ENCODE results near the gene IL19.

IL19 gene, protein sequence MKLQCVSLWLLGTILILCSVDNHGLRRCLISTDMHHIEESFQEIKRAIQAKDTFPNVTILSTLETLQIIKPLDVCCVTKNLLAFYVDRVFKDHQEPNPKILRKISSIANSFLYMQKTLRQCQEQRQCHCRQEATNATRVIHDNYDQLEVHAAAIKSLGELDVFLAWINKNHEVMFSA

DNA sequence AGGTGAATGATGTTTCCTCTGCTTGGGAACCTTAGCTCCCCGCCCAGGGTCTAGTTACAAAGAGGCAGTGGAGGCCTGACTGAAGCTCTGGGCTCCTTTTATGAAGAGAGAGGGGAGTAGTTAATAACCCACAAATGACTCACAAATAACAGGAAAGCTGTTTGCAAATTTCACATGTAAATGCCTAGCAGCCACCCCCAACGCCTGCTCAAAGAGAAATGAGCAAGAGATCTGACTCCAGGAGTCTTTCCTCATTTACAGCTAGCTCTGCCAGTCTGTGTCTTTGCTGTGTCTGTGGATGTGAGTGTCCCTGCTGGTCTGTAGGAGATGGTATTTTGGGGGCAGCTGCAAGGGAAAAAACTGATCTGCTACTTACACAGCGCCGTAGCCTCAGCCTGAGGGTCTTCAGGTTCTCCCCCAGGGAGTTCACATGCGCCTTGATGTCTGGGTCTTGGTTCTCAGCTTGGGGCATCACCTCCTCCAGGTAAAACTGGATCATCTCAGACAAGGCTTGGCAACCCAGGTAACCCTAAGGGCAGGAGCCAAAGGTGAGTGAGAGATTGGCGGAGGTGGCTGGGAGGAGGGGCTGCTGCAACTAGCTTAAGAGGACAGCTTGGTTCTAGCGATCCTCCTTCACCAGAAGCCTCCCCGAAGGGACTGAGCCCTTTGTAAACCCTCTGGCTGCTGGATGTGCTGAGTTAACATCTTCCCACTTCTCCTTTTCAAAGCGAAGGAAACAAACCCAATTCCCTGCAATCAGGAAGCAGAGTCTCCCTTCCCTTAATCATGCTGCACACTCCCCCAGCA lies at the start of gene IL19:
IL19 (plus strand) TSS at position 243 of the 807 bp plus-strand sequence. CDS start 65,890 bp downstream, outside the sequence.
- DNase-seq = no peak

DNA sequence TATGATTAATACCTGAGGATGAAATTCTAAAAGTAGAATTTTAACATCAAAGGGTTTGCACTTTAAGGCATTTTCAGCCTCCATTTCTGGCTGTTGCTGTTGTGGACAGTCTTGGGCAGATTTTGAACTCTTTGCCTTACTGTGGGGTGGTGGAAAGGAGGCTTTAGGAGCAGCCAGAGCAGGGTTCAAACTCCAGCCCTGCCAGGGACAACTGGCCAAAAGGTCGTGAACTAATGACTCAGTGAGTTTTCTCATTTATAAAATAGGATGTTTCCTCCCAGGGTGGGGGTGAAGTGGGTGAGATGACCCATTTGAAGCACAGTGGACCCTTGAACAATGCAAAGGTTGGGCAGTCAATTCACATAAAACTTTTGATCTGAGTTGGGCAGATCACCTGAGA lies 49.1 kb upstream of the IL19 start:
- DNase-seq = no peak

DNA sequence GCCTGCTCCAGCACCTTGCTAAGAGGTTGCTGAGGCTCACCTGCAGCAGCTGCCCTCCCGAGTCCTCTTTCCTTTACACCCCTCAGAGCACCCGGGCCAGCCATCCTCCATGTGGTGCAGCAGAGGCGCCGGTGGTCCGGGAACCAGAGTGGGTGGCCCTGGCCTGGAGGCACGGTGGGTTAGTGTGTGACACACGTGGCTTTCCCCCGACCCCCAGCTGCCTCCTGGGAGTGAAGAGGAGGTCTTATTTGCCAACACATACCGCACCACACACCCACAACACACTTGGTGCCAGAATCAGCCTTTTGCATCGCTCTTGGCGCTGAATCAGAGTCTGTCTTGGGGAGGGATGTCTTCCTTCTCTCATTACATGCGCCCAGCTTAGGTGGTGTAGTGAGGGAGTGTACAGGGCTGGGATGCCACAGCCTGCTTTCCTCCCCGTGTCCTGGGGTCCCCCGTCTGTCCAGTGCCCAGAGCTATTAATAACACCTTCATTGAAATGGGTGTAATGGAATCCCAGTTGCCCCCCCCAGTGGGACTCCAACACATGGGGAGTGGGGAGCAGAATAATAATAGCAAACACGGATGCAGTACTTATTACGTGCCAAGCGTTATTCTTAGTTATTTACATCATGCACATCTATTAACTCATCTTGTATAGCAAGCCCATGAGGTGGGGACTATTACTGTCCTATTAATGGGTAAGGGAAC lies 47.7 kb upstream of the IL19 start:
- DNase-seq = no peak

DNA sequence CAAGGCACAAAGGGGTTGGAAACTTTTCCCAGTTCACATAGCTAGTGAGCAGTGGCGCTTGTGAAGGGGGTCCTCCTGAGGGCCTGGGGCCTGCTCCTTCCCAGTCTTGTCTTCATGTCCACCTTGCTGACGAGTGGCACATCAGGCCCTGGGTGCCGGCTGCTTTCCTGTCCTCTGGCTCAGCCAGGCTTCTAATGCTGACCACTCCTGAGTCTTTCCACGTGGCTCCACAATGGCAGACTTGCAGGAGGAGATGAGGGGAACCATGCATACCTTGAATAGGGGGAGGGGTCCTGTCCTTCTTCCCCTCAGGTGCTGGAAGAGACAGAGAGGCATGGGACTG lies 47.1 kb upstream of the IL19 start:
- DNase-seq = no peak

DNA sequence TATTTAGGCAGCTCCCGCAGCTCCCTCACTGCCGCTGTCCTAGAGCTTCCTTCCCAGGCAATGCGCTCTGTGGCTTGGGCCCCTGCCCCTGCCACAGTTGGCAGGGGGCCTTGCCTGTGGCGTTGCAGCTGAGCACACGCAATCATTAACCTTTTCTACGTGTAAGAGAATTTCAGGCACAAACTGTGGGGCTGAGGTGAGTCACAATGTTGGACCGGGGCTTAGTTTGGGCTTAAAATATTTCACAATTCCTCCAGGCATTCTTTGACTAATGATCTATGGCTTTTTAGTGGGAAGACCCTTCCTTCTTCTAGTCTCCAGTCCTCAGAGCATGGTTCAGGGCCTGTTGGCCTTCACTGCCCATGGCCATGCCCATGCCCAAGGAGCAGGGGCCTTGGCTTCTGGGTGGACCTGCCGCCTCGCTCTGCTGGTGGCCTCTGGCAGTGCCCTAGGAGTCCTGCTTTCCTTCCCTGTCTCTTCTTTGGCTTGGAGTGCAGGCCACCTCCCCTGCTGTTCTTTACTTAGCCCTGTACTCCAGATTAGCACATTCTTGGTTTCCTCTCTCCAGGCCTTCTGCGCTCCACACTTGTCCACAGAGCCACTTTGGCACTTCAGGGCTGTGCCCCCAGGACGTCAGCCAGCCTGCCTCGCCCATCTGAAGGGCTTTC lies 46.6 kb upstream of the IL19 start:
- DNase-seq = no peak

DNA sequence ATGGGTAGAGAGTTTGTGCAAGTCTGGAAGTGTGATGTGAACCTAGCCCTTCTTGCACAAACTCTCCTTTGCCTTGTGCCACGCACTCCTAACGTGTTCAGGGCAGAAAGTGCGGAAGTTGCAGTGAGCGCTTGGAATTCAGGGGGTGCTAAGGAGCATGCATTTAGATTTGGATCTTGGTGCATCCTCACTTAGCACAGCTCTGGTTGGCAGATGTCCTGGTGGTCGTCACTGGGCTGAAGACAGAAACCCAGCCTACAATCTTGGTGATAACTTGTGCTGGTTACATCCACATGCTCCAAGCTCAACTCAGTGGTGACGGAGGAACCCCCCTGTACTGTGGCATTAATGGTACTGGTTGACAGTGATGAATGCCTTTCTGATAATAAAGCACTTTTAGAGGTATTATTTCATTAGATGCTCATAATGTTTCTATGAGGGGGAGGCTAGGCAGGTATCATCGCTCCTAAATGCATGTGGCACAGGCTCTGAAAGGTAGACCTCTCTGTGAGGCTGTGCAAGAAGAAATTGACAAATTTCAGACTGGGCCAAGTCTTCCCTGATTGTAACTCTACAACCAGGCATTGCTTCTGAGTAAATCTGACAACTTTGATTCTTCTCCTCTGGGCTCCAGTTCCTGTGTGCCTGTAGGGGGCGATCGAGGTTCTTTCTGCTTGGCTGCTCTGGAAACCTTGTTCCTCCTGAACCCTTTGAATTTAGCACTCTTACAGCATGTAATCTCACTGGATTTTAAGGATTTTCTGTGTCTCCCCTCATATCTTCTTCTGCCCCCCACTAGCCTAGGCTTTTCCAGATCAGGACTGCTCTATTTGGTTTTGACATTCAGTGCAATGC lies 45.2 kb upstream of the IL19 start:
- no peak for DNase-seq

DNA sequence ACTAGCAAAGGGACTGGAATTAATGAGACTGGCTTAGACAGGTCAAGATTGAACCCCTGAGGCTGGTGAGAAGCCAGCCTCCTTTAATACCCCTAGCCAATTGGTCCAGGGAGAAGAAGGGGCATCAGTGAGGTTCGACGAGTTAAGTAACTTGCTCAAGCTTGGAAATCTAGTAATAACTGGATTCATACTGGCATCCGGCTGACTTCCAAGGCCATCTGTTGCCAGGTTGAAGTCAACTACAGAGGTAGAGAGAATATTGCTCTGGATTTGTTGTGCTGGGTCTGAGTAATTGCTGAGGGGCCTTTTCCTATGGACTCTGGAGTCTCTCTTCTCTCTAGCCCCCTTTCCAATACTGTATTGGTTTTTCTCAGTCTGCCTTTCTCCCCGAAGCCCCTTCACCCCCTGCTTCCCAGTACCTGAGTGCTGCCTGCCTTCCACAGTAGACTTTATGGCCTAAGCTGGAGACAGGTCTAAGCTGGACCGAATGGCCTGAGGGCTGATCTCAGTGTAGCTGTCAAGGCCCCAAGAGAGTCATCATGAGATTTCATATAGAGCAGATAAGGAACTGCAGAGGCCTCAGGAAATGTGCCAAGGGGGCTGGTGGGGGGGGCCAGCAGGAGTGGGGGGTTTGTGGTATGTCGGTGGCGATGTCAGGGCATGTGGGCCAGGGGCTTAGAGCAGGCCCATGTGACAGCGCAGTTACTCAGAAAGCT lies 42.4 kb upstream of the IL19 start:
- DNase-seq = no peak

DNA sequence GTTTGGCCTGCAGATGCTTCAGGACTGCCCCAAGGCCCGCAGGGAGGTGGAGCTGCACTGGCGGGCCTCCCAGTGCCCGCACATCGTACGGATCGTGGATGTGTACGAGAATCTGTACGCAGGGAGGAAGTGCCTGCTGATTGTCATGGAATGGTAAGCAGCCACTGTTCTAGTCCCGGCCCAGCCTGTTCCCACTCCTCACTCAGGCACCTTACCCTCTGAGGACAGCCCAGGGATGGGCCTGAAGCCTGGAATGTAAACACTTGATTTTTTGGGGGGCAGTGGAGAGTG lies 41.9 kb upstream of the IL19 start:
- DNase-seq = no peak

DNA sequence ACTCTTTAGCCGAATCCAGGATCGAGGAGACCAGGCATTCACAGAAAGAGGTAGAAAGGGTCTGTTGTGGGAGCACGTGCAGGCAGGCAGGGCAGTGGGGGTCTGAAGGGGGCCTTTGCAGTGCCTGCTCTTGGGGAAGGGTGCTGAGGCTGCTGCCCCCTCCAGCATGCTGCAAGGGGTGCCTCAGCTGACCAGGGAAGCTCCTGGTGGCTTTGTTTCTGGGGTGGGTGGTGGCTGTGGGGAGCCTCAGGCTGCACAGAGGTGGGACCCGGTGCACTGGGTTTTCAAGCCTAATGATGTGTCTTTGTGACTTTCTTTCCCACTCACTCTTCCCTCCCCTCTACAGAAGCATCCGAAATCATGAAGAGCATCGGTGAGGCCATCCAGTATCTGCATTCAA lies 41.5 kb upstream of the IL19 start:
- no peak for DNase-seq

DNA sequence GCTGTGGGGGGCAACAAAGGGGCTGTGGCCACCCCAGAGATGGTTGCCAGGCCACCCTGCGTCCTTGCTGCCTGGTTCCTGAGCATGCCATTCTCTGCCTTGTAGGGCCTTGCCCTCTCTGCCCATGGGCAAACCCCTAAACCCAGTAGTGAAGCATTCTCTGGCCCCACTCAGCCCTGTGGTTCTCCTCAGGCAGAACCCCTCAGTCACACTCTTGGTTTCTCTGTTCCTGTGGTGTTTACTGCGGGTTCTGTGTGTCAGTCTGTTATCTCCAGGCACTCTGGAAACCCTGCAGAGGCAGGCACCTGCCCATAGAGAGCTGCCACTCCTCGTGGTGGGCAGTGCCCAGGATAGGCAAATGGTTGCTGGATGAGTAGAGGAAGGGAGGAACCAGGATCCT lies 41.1 kb upstream of the IL19 start:
- no peak for DNase-seq

DNA sequence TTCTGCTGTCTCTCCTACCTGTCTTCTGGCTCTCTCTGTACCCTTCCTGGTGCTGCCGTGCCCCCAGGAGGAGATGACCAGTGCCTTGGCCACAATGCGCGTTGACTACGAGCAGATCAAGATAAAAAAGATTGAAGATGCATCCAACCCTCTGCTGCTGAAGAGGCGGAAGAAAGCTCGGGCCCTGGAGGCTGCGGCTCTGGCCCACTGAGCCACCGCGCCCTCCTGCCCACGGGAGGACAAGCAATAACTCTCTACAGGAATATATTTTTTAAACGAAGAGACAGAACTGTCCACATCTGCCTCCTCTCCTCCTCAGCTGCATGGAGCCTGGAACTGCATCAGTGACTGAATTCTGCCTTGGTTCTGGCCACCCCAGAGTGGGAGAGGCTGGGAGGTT lies 38.1 kb upstream of the IL19 start:
- DNase-seq = no peak

DNA sequence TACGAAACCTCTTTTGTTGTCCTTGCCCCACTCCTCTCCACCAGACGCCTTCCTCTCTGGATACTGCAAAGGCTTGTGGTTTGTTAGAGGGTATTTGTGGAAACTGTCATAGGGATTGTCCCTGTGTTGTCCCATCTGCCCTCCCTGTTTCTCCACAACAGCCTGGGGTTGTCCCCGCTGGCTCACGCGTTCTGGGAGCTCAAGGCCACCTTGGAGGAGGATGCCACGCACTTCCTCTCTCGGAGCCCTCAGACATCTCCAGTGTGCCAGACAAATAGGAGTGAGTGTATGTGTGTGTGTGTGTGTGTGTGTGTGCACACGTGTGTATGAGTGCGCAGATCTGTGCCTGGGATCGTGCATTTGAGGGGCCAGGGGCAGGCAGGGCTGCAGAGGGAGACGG lies 37.6 kb upstream of the IL19 start:
- DNase-seq = no peak

DNA sequence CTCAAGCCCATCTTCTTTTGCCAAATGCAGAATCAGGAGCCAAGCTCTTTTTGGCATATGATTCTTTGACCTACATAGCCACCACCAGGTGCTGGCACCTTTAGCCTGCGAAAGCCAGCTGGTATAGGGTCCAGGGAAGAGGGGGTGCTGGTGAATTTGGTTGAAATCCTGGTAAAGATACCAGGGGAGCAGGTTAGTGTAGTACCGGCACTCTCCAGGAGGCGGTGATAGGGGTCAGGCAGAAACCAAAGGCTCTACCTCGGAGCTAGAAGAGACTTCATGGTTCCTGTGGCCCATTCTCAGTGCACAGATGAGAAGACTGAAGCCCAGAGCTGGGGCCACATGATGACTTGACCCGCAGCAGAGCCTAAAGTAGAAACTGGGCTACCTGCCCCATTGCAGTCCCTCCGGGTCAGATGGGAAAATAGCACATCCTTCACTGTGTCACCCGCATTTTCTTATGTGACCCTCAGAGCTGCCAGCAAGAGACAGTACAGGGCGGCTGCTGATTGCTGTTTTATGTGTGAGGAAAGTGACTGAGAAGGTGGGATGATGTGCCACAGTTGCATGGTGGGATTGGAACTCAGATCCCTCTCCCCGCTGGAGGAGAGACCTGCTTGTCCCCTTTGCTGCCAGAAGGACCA lies 36.0 kb upstream of the IL19 start:
- no peak for DNase-seq

DNA sequence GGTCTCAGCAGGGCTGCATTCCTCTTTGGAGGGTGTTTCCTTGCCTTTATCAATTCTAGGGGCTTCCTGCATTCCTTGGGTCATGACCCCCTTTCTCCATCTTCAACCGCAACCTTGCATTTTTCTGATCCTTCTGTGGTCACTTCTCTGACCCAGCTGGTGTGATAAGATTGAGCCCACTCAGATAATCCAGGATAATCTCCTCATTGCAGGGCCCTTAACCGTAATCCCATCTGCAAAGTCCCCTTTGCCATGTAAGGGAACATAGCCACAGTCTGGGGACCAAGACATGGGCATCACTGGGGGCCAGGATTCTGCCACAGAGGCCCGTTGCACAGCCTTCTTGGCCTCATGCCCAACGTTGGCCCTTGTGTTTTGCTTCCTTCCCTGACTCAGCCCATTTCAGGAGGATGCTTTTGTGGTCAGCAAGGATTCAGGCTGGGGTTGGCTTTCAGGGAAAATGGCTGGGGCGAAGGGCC lies 35.0 kb upstream of the IL19 start:
- no peak for DNase-seq

DNA sequence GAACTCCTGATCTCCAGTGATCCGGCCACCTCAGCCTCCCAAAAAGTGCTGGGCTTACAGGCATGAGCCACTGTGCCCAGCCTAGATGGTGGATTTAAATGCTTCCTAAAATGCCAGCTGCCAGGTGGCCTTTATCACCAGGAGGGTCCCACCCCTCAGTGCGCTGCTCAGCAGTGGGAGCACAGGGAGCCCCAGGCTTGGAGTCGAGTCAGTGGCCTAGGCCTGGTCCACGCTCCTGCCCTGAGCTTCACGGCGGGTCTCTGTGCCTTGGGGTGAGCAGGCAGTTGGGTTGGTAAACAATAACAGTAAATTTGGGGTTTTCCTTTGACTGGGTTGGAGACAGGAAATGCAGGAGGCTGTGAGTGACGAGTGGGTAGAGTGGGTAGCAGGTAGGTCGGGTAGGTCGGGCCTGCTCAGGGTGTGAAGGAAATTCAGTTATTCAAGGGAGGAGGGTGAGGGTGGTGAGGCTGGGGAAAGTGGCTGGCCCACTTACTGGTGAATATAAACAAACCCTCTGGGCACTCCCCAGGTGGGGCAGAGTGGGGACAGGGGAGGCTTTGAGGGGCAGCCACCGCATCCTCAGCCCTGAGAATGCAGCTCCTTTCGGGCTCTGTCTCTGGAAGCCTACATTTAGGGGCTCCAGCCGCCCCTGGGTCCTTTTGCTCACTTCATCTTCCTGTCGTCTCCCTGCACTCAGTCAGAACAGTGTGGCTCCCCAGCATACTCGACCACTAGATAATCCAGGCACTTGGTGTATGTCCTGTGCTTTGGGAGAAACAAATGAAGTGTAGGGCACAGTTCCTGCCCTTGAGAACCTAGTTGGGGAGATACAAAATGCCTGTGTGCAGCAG lies 33.5 kb upstream of the IL19 start:
- DNase-seq = no peak

DNA sequence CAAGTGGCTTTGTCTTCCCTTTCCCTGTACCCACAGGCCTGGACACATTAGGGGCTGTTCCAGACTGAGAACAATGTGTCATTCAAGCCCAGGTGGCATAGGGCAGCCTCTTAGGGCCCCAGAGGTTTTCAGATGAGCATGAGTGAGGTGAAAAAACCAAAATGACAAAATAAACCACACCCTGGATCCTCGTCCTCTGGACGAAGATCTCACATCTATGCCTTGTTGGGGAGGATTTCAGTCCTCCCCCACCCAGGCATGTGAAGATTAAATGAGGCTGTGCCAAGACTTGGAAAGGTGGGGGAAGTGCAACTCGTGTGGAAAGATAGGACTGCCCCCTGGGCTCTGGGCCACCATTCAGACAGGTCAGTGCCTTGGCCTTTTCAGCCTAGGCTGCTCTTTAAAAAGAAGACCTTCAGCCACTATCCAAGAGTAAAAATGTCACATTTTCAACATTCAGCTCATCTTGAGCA lies 32.8 kb upstream of the IL19 start:
- DNase-seq = no peak

DNA sequence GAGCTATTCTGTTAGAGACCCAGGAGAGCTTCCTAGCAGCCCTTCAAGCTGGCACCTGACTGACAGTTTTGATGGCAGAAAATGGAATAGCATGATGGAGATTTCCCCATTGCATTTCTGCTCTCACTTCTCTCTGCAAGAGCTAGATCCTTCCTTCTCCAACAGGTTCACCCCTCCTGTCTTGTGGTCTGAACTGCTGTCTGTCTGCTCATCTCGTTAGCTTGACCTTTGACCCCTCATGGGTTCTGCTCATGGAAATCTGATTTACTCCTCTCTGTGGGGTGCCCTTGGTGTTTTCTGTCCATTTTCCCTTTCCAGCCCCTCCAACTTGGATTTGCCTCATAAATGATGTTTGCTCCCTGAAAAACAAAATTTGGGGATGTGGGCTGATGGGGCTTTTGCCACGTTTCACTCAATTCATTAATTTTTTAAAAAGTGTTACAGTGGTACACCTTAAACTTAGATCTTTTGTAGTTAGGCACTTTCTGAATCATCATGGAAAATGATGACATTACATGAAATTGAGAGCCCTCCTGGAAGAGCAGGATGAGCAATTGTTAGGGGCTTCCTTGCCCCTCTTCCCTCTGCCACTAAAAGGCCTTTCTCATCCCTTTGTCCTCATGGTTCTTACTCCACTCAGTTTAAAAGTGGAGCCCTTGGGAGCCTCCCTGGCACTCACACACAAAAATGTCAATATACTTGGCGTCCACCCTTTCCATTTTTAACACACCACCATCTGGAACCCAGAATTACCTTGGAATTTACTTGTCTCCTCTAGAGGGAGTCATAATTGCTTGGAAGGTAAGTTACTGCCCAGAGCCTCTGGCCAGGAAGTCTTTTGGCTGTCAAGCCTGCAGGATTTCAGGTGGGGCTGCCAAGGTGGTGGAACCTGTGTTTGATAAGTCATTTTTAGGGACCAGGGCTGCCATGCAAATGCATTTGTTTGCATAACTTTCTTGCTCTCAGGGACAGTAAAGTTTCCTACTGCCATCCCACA lies 31.9 kb upstream of the IL19 start:
- DNase-seq = no peak

DNA sequence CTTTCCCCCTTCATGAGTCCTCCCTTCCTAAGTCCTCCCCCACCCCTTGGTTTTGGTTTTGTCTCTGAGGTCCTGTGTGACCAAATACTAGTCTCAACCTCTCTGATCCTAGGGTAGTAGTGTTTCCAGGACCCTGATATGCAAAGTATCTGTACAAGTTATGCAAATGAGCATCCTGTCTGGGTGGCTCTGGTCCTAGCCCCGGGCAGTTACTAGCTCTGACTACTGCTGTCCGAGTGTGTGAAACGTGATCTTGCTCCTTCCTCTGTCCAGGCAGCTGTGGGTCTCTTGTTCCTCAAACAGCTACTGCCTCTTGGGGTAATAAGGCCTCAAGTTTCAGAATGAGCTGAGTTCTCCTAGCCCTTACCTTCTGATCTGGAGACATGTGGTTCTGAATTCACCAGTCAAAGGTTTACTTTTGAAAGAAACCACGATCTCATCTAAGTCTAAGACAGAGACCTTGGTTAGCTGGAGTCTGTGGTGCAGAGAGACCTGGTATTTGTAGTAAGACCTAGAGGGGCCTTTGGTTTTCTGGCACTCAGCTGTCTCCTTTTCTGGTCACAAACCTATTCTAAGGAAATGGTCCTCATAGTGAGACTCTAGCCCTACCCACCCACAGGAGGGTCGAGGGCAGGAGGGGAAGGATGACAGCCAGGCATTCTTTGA lies 31.0 kb upstream of the IL19 start:
- DNase-seq = no peak

All from amniotic stem cell (primary cell).